ENCODE measurements around the gene NBPF6.
"Not testable (repeated sequence)": the region's sequence is repeated elsewhere in the genome, so short reads cannot be mapped to it uniquely, and the experiment has no call there.

Gene NBPF6

GRCh38 chr1:108450043-108450442 lies at the start of gene NBPF6:
TSS of gene NBPF6 (plus strand) at chr1:108450343. CDS start at chr1:108450602, 259 bp downstream.
- not testable (repeated sequence) for DNase-seq

- not testable (repeated sequence) for DNase-seq
These were observed 38.9 kb upstream of the NBPF6 start for GRCh38 chr1:108411098-108411833.

GRCh38 chr1:108420129-108420528 lies 30.0 kb upstream of the NBPF6 start:
- not testable (repeated sequence) for DNase-seq

- DNase-seq = not testable (repeated sequence)
These were observed 28.9 kb upstream of the NBPF6 start for GRCh38 chr1:108421061-108421916.

GRCh38 chr1:108426877-108427276 lies 23.3 kb upstream of the NBPF6 start:
- DNase-seq = not testable (repeated sequence)

GRCh38 chr1:108432002-108432401 lies 18.1 kb upstream of the NBPF6 start:
- not testable (repeated sequence) for DNase-seq

GRCh38 chr1:108433404-108433803 lies 16.7 kb upstream of the NBPF6 start:
- DNase-seq = not testable (repeated sequence)

GRCh38 chr1:108438536-108438935 lies 11.6 kb upstream of the NBPF6 start:
- DNase-seq = not testable (repeated sequence)

GRCh38 chr1:108454521-108454920 lies 4.4 kb downstream of the NBPF6 start:
- DNase-seq = not testable (repeated sequence)

GRCh38 chr1:108458661-108459060 lies 8.5 kb downstream of the NBPF6 start:
- DNase-seq = not testable (repeated sequence)

- DNase-seq = not testable (repeated sequence)
These were observed 11.6 kb downstream of the NBPF6 start for GRCh38 chr1:108461758-108462157.

- not testable (repeated sequence) for DNase-seq
These were observed 13.8 kb downstream of the NBPF6 start for GRCh38 chr1:108463962-108464361.

GRCh38 chr1:108466166-108466565 lies 16.0 kb downstream of the NBPF6 start:
- not testable (repeated sequence) for DNase-seq

- not testable (repeated sequence) for DNase-seq
These were observed 17.0 kb downstream of the NBPF6 start for GRCh38 chr1:108467155-108467554.

GRCh38 chr1:108470750-108471149 lies 20.6 kb downstream of the NBPF6 start:
- DNase-seq = not testable (repeated sequence)

GRCh38 chr1:108474516-108474915 lies 24.4 kb downstream of the NBPF6 start:
- DNase-seq = not testable (repeated sequence)

GRCh38 chr1:108478429-108479015 lies 28.4 kb downstream of the NBPF6 start:
- no peak for DNase-seq

GRCh38 chr1:108482708-108483107 lies 32.6 kb downstream of the NBPF6 start:
- DNase-seq = no peak

- DNase-seq = not testable (repeated sequence)
These were observed 35.8 kb downstream of the NBPF6 start for GRCh38 chr1:108485990-108486389.

- DNase-seq = not testable (repeated sequence)
These were observed 36.6 kb downstream of the NBPF6 start for GRCh38 chr1:108486707-108487106.

- DNase-seq = not testable (repeated sequence)
These were observed 44.9 kb downstream of the NBPF6 start for GRCh38 chr1:108495008-108495407.

- DNase-seq = not testable (repeated sequence)
These were observed 46.7 kb downstream of the NBPF6 start for GRCh38 chr1:108496856-108497255.

- DNase-seq = no peak
These were observed 52.0 kb downstream of the NBPF6 start for GRCh38 chr1:108502138-108502537.
